Neural cell (in vitro differentiated cells): Measurements from ENCODE around the gene RAB40B.

Experiments used
- CTCF ChIP-seq: fragments of 450-650 bp; IDR thresholded peaks from 2 replicates; pipeline ENCODE4 v1.5.1; 2014; ENCODE audit warnings: antibody characterized with exemption, mild to moderate bottlenecking, moderate library complexity; ENCODE audit not compliant: poor library complexity, severe bottlenecking
- MXI1 ChIP-seq: fragments of 450-650 bp; conservative IDR thresholded peaks from 2 replicates; pipeline ENCODE4 v1.6.1; 2014; ENCODE audit warnings: antibody characterized with exemption, mild to moderate bottlenecking; ENCODE audit not compliant: poor library complexity, severe bottlenecking
- TAF1 ChIP-seq: IDR thresholded peaks from 2 replicates; pipeline ENCODE4 v1.6.1; 2012; ENCODE audit warnings: low read depth

GRCh38 chr17:82647593-82648164, 50.8 kb downstream of the RAB40B start:
- no peak for TF ChIP-seq MXI1
- TF ChIP-seq CTCF: peak; percentile 43
- TF ChIP-seq TAF1: no peak
